CD4-positive, alpha-beta T cell treated with Interleukin-2 at 100 ng/mL for 4 hours (primary cell): ENCODE results near the gene TP53TG3F.
"Not testable (repeated sequence)": the region's sequence is repeated elsewhere in the genome, so short reads cannot be mapped to it uniquely, and the experiment has no call there.

ENCODE experiments used
- DNase-seq: peaks from one replicate; pipeline ENCODE4 v3.0.0-alpha.2; 2020; ENCODE audit warnings: low spot score

The TP53TG3F gene, protein sequence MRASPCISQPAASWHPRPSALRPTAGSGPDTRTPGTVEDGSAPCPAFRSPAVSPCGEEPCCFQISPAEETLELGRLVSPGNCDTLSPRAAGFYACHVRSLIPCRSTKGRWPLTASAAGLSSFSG

DNA sequence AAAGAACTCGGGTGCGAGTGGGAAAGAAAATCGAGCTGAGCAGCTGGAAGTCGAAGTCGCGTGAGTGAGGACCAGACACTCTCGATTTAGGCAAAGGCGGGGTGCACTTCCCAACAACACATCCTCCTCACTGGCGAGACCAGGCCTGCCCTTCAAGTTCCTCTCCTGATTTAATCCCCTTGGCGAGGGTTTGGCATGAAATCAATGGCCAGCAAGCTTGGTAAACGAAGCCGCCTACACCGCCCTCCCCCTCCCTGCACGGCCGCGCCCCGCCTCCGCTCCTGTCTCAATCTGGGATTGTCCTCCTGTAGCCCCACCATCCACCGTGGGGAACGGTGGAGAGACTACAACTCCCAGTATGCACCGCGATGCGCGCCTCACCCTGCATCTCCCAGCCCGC is at the start of gene TP53TG3F:
Gene TP53TG3F, plus strand, starts transcription at position 301 of the 400 bp plus-strand sequence. Its CDS starts 68 bp downstream, at position 369.
- DNase-seq, result not testable (repeated sequence)

DNA sequence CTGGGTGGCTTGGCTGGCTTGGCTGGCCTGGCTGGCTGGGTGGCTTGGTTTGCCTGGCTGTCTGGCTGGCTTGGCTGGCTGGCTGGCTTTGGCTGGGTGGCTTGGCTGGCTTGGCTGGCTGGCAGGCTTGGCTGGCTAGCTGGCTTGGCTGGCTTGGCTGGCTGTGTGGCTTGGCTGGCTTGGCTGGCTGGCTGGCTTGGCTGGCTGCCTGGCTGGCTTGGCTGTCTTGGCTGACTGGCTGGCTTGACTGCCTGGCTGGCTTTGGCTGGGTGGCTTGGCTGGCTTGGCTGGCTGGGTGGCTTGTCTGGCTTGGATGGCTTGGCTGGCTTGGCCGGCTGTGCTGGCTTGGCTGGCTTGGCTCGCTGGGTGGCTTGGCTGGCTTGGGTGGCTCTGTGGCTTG is 32.2 kb downstream of the TP53TG3F start:
- not testable (repeated sequence) for DNase-seq

DNA sequence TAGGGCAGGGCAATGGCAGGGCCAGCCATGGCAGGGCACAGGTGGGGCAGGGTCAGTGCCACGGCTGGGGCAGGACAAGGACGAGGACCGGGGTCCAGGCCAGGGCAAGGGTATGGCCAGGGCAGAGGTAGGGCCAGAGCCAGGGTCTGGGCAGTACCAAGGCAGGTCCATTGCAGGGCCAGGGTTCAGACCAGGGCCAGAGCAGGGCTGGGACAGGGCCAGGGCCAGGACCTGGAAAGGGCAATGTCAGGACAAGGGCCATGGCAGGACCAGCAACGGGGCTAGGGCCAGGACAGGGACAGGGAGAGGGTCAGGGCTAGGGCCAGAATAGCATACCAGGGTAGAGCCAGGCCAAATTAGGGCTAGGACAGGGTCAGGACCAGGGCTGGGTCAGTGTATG is 47.8 kb downstream of the TP53TG3F start:
- not testable (repeated sequence) for DNase-seq

DNA sequence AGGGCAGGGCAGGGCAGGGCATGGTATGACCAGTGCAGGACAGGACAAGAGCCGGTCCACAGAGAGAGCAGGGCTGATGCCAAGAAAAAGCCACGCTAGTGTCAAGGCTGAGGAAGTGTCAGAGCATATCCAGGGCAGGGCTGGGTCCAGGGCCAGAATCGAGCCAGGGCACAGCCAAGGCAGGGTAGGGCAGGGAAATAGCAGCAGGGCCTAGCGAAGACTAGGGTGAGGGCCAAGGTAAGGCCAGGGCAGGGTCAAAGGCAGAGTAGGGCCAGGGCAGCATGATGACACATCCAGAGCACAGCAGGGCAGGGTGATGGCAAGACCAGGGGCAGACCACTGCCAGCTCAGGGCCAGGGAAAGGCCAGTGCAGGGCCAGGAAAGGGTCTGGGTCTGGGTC is 49.7 kb downstream of the TP53TG3F start:
- DNase-seq, result not testable (repeated sequence)

DNA sequence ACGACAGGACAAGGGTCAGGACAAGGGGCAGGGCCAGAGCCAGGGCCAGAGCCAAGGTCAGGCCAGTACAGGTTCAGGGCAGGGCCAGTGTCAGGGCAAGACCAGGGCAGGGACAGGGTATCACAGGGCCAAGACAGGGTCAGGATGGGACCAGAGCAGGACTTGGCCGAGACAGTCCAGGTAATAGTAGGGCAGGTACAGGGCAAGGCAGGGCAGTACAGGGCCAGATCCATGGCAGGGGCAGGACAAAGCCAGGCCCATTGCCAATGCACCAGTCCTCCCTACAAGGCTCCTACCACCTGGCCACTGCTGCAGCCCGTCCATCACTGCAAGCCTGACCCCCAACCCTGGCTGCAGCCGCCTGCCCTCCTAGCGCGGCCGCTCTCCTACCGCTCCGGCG is 50.5 kb downstream of the TP53TG3F start:
- DNase-seq, result not testable (repeated sequence)
